Activated naive CD8-positive, alpha-beta T cell treated with anti-CD3 and anti-CD28 coated beads for 36 hours (primary cell): ENCODE measurements around the gene TSPAN4. TPM values are rescaled to one million over a fixed set of nuclear protein-coding genes. Genes with fewer than 3 reads are reported as not detected.
A peak's percentile ranks its signal among the peaks of the same experiment; 100 is the strongest.

ENCODE experiments used
- DNase-seq: peaks from one replicate; pipeline ENCODE4 v3.0.0; 2021
- H3K27ac Mint-ChIP-seq: one replicate; pipeline ENCODE4 v1.8.0; 2022; ENCODE audit warnings: mild to moderate bottlenecking, moderate library complexity, mixed read lengths
- H3K27me3 Mint-ChIP-seq: one replicate; pipeline ENCODE4 v1.8.0; 2022; ENCODE audit warnings: mild to moderate bottlenecking, mixed read lengths
- H3K36me3 Mint-ChIP-seq: one replicate; pipeline ENCODE4 v1.8.0; 2021; ENCODE audit warnings: mild to moderate bottlenecking, mixed read lengths
- H3K4me1 Mint-ChIP-seq: one replicate; pipeline ENCODE4 v1.8.0; 2021; ENCODE audit warnings: mixed read lengths
- H3K4me3 Mint-ChIP-seq: one replicate; pipeline ENCODE4 v1.8.0; 2022; ENCODE audit warnings: mild to moderate bottlenecking, moderate library complexity, mixed read lengths
- H3K9me3 Mint-ChIP-seq: one replicate; pipeline ENCODE4 v1.8.0; 2022; ENCODE audit warnings: mixed read lengths
- total RNA-seq, 2 experiments: library from RNA; stranded (reverse); gene quantifications; one replicate each; pipeline ENCODE4 v1.2.3, GENCODE V29; 2021

The TSPAN4 gene
- total RNA-seq, 2 experiments from 2014 or later = 12.8 to 16.2 TPM

DNA sequence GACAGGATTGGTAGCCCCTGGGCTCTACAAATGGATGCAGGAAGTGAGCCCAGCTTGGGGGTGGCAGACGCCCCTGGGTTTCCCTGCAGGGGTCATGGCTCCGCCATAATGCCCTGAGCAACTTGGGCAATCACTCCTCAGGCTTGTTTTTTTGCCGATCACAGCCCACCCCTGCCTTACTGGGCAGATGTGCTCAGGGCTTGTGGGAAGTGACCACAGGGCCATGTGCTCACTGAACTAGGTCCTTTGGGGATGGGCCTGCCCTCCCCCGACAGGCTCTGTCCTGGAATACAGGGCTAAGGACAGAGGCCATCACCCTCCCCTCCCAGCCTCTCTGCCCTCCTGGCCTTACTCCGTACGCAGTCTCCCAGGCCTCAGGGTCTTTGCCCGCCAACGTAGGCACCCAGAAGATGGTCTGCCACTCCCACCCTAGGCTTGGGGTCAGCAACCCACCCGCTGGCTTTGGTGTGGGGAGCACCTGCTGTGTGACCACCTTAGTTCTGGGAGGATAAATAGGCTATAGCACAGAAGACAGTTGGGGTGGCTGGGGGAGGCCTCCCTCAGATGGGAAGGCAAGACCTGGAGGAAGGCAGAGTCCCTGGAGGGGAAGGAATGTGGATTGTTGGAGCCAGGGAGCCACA, 29.1 kb upstream of the TSPAN4 start:
- H3K9me3 Mint-ChIP-seq = no peaks in the 10 kb centered on the region
- H3K36me3 Mint-ChIP-seq = peaks cover 36% of the 10 kb centered on the region
- H3K4me3 Mint-ChIP-seq = peak overlapping the region; percentile 1
- H3K27ac Mint-ChIP-seq = peak overlapping the region; percentile 71
- peaks cover 7% of the 10 kb centered on the region for H3K27me3 Mint-ChIP-seq
- peaks cover 27% of the 10 kb centered on the region for H3K4me1 Mint-ChIP-seq
- DNase-seq = no peak

DNA sequence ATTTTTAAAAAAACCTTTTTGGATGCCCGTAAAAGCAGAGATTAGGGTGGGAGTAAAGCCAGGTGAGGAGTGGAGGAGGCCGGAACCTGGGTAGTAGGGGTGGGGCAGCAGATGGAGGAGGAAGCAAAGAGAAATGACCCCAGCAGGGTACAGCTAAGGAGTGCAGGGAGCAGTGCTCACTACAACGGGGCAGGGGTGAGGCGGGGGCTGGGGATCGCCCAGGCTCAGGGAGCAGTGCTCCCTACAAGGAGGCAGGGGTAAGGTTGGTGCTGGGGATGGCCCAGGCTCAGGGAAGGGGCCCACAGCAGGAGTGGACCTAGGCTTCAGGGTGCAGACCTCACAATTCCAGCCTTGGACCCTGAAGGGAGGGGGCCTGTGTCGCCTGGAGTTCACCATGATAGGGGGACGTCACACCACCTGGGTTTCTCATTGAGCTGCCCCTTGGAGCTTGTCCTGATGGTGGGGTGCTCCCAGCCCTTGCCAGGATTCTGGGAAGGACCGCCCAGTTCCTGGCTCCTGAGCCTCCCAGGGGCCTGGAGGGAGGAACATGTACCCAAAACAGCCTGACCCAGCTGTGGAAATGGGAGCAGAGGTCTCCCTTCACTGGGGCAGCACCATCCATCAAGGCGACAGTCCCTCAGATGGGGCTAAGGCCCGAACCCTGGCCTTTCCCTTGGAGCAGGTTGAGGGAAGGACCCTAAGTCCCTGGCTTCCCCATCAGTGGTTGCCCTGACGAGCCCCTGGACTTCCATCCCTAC, 26.8 kb upstream of the TSPAN4 start:
- H3K27me3 Mint-ChIP-seq = peaks cover under 1% of the 10 kb centered on the region
- peaks cover 26% of the 10 kb centered on the region for H3K36me3 Mint-ChIP-seq
- H3K27ac Mint-ChIP-seq = no peak overlapping the region
- DNase-seq = no peak
- H3K9me3 Mint-ChIP-seq = no peaks in the 10 kb centered on the region
- peaks cover 32% of the 10 kb centered on the region for H3K4me1 Mint-ChIP-seq
- H3K4me3 Mint-ChIP-seq = peak overlapping the region; percentile 22

DNA sequence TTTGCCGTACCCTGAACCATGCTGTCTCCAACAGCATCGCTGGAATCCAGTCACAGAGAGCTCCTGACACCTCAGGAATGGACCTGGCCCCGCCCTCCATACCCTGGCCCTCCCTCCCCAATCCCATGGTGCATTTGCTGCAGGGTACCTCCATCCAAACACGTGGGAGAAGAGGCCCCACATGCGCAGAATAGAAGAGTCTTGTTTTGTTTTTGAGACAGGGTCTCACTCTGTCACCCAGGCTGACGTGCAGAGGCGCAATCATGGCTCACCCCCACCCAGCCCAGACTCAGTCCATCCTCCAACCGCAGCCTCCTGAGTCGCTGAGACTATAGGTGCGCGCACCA, 26.2 kb upstream of the TSPAN4 start:
- Mint-ChIP-seq H3K27me3 (no peaks in the 10 kb centered on the region), H3K4me3 (peak overlapping the region; percentile 22), H3K36me3 (peaks cover 20% of the 10 kb centered on the region), H3K4me1 (peaks cover 30% of the 10 kb centered on the region), H3K9me3 (no peaks in the 10 kb centered on the region), H3K27ac (no peak overlapping the region)
- DNase-seq = no peak

DNA sequence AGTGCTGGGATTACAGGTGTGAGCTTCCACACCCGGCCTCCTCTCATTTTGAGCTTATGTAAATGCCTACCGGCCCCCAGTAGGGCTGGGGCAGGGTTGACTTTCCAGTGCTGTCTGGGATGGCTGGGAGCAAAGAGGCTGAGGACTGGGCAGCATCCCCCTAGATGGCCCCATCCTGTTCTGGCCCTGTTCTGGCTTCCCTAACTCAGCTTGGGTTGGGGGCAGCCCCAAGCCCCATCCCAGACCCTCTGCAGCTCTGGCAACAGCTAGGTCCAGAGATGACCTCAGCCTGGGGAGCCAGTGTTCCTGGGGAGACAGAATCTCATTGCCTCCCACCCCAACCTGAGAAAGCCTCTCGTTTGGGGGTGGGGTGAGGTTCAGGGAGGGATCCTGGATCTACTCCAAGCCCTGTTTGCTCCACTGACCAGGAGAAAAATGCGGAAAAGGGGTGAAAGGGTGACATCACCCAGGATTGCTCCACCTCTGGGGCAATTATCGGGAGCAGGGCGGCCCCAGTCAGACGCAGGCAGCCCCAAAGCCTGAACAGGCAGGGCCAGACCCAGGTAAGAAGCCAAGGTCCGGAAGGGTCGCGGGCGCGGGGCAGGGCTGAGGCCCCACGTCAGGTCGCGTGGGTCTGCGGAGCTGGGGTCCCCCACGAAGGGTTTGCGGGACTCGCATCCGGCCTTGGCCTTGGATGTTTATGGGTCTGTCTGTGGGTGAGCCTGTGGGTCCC, 24.1 kb upstream of the TSPAN4 start, which contains the start of gene PNPLA2:
Gene PNPLA2, plus strand, starts transcription at position 519 of the 733 bp plus-strand sequence. CDS start 805 bp downstream, outside the sequence.
- Mint-ChIP-seq H3K27me3 (no peaks in the 10 kb centered on the region), H3K4me1 (peaks cover 20% of the 10 kb centered on the region)
- DNase-seq = no peak

DNA sequence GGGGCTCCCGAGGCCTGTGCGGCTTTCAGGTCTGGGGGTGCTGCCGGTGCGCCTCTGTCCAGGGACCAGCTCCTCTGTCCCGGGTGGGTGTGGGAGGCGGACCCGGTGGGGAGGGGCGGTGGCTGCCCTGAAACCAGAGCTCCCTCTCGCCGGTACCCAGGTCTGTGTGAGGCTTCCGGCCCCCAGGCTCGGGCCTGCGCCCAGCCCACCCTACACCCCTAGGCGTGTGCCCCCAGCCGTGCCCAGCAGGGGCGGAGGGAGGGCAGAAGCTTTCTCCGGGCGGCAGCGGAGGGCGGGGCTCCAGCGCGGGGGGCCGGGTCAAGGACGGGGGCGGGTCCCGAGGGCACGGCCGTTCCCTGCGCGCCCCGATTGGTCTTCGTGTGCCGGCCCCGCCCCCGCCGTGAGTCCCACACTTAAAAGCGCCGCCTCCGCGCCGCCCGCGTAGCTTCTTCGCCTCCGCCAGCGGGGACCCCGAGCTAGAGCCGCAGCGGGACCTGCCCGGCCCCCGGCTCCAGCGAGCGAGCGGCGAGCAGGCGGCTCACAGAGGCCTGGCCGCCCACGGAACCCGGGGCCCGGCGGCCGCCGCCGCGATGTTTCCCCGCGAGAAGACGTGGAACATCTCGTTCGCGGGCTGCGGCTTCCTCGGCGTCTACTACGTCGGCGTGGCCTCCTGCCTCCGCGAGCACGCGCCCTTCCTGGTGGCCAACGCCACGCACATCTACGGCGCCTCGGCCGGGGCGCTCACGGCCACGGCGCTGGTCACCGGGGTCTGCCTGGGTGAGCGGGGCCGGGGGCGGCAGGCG, 23.3 kb upstream of the TSPAN4 start:
- Mint-ChIP-seq H3K27ac (peak overlapping the region; percentile 60), H3K36me3 (no peaks in the 10 kb centered on the region), H3K4me1 (peaks cover 17% of the 10 kb centered on the region), H3K9me3 (no peaks in the 10 kb centered on the region), H3K27me3 (no peaks in the 10 kb centered on the region), H3K4me3 (peak overlapping the region; percentile 77)
- peak; percentile 94 for DNase-seq

More for the DNA sequence above, 24.1 kb upstream of the TSPAN4 start, which contains the start of gene PNPLA2:
- Mint-ChIP-seq H3K9me3 (no peaks in the 10 kb centered on the region), H3K36me3 (peaks cover 4% of the 10 kb centered on the region), H3K4me3 (peak within 1 kb of the TSS; percentile 77), H3K27ac (peak within 1 kb of the TSS; percentile 60)

DNA sequence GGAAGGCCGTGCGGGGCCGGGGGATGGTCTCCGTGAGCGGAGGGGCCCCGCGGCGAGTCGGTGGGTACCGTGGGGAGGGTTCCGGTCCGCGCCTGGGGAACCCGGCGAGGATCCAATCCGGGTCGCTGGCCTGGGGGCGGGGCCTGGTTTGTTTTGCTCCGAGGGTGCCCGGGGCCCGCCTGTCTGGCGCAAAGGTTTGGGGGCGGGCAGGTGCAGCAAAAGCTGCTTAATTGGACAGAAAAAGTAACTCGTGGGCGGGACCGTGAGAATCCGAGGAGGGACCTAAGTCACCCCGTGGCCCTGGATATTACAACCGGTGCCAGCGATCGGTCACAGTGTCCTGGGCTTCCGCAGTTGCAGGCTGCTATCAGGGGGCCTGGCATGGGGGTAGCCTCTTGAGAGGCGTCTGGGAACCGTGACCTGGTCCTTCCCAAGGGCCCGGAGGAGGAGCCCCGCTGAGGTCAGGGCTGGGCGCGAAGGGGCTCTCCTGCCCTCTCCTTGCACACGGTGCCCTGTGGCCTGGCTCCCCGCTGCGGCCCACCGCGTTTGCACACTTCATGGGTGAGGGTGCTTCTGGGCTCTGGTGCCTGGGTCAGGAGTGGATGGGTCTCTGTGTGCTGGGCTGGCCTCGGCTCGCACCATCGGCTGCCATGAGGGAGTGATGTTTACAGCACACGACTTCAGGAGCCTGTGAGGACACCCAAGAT, 22.6 kb upstream of the TSPAN4 start:
- Mint-ChIP-seq H3K4me3 (peak overlapping the region; percentile 77), H3K4me1 (peaks cover 17% of the 10 kb centered on the region), H3K27ac (peak overlapping the region; percentile 48), H3K27me3 (no peaks in the 10 kb centered on the region), H3K9me3 (no peaks in the 10 kb centered on the region), H3K36me3 (peaks cover 5% of the 10 kb centered on the region)
- DNase-seq = peak; percentile 94

DNA sequence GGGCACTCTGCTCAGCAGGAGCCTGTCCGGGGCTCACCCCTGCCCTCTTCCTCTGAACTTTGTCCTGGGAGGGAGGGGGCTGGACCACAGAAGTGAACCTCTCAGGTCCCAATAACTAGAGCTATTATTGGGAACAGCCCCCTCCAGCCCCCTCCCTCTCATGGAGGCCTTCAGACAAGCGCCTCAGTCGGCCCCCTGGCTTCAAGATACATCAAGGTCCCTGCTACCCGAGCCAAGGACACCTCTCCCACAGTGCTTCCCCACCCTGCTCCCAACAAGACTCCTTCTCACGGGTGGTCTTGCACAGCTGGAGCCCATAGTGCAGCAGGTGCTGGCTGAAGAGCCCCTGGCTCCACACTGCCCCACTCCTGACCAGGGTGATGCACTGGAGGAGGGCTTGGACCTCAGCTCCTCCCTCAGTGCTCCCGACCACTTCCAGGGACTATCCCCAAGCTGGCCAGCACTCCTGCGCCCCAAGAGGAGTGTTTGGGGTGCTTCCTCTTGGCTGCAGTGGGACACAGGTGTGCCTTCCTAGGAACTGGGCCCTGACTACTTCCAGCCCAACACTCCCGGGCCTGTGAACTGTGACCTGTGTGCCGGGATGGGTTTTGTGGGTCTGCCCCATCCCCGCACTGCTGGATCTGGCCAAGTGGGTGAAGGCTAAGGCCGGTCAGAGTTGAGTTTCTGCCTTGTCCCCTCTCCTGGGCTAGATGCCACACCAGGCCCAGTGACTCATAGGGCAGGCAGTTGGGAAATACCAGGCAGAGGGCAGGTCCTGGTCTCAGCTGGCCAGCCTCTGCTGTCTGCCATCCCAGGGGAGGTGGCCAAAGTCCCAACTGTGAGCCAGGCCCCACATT, 21.8 kb upstream of the TSPAN4 start:
- Mint-ChIP-seq H3K9me3 (no peaks in the 10 kb centered on the region), H3K27ac (peak overlapping the region; percentile 25)
- DNase-seq = no peak

DNA sequence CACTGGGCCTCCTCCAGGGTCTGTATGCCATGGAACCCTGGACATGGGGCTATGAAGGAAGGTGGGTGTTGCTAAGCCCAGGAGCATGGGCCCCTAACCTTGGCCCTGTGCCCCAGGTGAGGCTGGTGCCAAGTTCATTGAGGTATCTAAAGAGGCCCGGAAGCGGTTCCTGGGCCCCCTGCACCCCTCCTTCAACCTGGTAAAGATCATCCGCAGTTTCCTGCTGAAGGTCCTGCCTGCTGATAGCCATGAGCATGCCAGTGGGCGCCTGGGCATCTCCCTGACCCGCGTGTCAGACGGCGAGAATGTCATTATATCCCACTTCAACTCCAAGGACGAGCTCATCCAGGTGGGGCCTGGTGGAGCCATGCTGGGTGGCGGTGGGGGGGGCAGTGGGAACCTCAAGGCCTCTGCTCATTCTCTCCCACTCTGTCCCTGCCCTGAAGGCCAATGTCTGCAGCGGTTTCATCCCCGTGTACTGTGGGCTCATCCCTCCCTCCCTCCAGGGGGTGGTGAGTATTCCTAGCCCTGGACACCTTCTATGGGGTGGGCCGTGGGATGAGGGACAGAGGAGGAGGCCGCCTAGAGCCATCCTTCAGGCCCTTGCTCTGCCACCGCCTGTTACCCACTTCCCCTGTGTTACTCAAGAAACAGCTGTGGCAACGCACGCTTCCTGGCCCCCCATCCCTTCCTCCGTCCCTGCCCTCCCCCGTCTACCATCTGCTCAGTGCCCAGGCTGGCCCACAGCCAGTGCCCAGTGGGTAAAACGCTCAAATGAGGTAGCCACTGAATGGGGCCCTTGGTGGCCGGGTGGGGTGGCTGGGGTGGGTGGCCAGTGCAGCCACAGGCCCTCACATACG, 20.9 kb upstream of the TSPAN4 start:
- no peak for DNase-seq
- H3K27ac Mint-ChIP-seq = no peak overlapping the region
- no peaks in the 10 kb centered on the region for H3K9me3 Mint-ChIP-seq
- H3K4me1 Mint-ChIP-seq = peaks cover 18% of the 10 kb centered on the region
- peaks cover 3% of the 10 kb centered on the region for H3K27me3 Mint-ChIP-seq
- H3K36me3 Mint-ChIP-seq = peaks cover 9% of the 10 kb centered on the region
- no peak overlapping the region for H3K4me3 Mint-ChIP-seq

More for the DNA sequence above, 21.8 kb upstream of the TSPAN4 start:
- Mint-ChIP-seq H3K36me3 (peaks cover 9% of the 10 kb centered on the region), H3K27me3 (no peaks in the 10 kb centered on the region), H3K4me3 (peak overlapping the region; percentile 77), H3K4me1 (peaks cover 17% of the 10 kb centered on the region)

DNA sequence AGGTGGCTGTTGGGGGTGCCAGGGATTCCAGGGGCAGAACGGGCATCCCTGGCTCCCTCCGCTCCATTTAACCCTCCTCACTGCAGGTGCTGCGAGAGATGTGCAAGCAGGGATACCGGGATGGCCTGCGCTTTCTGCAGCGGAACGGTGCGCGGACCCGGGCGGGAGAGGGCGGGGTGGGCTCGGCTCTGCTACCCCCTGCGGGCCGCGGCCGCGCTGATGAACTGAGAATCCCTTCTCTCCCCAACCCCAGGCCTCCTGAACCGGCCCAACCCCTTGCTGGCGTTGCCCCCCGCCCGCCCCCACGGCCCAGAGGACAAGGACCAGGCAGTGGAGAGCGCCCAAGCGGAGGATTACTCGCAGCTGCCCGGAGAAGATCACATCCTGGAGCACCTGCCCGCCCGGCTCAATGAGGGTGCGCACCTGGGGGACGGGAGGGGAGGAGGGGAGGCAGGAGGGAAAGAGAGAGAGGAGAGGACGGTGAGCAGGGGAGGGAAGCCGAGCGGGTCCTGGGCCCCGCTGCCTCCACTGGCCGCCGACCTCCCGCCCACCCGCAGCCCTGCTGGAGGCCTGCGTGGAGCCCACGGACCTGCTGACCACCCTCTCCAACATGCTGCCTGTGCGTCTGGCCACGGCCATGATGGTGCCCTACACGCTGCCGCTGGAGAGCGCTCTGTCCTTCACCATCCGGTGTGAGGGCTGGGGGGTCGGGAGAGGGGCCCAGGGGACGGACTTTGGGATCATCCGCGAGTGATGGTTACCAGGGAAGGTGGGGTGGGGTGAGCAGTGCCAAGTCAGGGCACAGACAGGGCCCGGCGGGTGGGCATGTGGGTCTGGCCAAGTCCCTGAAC, 19.0 kb upstream of the TSPAN4 start:
- no peak overlapping the region for H3K27ac Mint-ChIP-seq
- DNase-seq = no peak
- peaks cover 16% of the 10 kb centered on the region for H3K27me3 Mint-ChIP-seq
- H3K4me3 Mint-ChIP-seq = no peak overlapping the region
- peaks cover 9% of the 10 kb centered on the region for H3K36me3 Mint-ChIP-seq
- H3K4me1 Mint-ChIP-seq = peaks cover 22% of the 10 kb centered on the region
- no peaks in the 10 kb centered on the region for H3K9me3 Mint-ChIP-seq

DNA sequence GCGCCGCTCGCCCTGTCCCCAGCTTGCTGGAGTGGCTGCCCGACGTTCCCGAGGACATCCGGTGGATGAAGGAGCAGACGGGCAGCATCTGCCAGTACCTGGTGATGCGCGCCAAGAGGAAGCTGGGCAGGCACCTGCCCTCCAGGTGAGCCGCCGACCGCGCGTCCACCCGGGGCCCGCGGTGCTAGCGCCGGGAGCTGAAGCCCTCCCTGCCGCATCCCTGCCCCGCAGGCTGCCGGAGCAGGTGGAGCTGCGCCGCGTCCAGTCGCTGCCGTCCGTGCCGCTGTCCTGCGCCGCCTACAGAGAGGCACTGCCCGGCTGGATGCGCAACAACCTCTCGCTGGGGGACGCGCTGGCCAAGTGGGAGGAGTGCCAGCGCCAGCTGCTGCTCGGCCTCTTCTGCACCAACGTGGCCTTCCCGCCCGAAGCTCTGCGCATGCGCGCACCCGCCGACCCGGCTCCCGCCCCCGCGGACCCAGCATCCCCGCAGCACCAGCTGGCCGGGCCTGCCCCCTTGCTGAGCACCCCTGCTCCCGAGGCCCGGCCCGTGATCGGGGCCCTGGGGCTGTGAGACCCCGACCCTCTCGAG, 18.3 kb upstream of the TSPAN4 start:
- Mint-ChIP-seq H3K36me3 (peaks cover 9% of the 10 kb centered on the region), H3K4me1 (peaks cover 27% of the 10 kb centered on the region), H3K4me3 (no peak overlapping the region), H3K27me3 (peaks cover 23% of the 10 kb centered on the region), H3K9me3 (no peaks in the 10 kb centered on the region), H3K27ac (no peak overlapping the region)
- no peak for DNase-seq

DNA sequence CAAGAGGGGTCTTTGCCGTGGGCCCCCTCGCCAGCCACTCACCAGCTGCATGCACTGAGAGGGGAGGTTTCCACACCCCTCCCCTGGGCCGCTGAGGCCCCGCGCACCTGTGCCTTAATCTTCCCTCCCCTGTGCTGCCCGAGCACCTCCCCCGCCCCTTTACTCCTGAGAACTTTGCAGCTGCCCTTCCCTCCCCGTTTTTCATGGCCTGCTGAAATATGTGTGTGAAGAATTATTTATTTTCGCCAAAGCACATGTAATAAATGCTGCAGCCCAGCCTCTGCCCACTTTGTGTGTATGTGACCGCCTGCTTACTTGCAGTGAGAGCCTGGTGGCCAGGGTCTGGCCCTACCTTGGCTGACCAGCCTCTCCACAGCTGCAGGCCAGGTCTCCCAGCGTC, 17.7 kb upstream of the TSPAN4 start:
- Mint-ChIP-seq H3K4me1 (peaks cover 28% of the 10 kb centered on the region), H3K36me3 (peaks cover 9% of the 10 kb centered on the region), H3K27ac (no peak overlapping the region), H3K27me3 (peaks cover 29% of the 10 kb centered on the region), H3K9me3 (no peaks in the 10 kb centered on the region), H3K4me3 (no peak overlapping the region)
- no peak for DNase-seq
